GM12878 (cell line): ENCODE data around the gene QRFP. TPM values are rescaled to one million over a fixed set of nuclear protein-coding genes. Genes with fewer than 3 reads are reported as not detected.

Experiments
- ATAC-seq: fragments of 200-7000 bp; cut with Tn5 transposase; 3 replicates; pipeline ENCODE4 v1.9.1; 2020; ENCODE audit warnings: mild to moderate bottlenecking, moderate library complexity
- BruUV-seq: library from RNA; stranded (reverse); fragments of 400-500 nt; replicated peaks from 2 replicates; lab custom pipeline; 2021; lab: Mats Ljungman, UMichigan
- CTCF ChIA-PET: fragments of 300-600 bp; sonication (Branson Sonifier 250); formaldehyde crosslinking; extraction: SDS; loops from one replicate; lab custom pipeline; 2021; ENCODE audit warnings: inconsistent platforms; lab: Yijun Ruan, JAX
- POLR2A ChIA-PET: fragments of 350-600 bp; formaldehyde crosslinking; extraction: SDS; loops from one replicate; lab custom pipeline; 2021; ENCODE audit warnings: inconsistent platforms; lab: Charles Lee
- RAD21 ChIA-PET: fragments of 300-600 bp; sonication (Branson Sonifier 250); formaldehyde crosslinking; loops from one replicate; lab custom pipeline; 2023; ENCODE audit warnings: antibody characterized with exemption; ENCODE audit not compliant: unreplicated experiment; lab: Charles Lee
- SMC1A ChIA-PET: fragments of 300-600 bp; sonication (Branson Sonifier 250); formaldehyde crosslinking; loops from one replicate; lab custom pipeline; 2023; ENCODE audit not compliant: unreplicated experiment, uncharacterized antibody; lab: Charles Lee
- DNase-seq: peaks from one replicate; pipeline ENCODE4 v3.0.0-alpha.2; 2011; ENCODE audit warnings: low read depth, low spot score
- FAIRE-seq: peaks from 3 replicates; lab custom pipeline; 2011; peaks lifted over from hg19 to GRCh38; lab: Jason Lieb, UNC
- H2AFZ ChIP-seq: 2 replicates; pipeline ENCODE4 v1.6.0; 2011; ENCODE audit warnings: low read depth, low read length, control low read depth; ENCODE audit not compliant: control insufficient read depth
- H3K27ac ChIP-seq: 2 replicates; pipeline ENCODE4 v1.5.1; 2011; ENCODE audit warnings: control low read depth; ENCODE audit not compliant: control insufficient read depth, insufficient read depth
- H3K27me3 ChIP-seq, 2 experiments: replicated peaks in 1 of 2; 2 replicates each; pipeline versions ENCODE4 v1.6.0 to v1.6.1; 2011; ENCODE audit warnings: low read length in 1 of 2; ENCODE audit not compliant: control insufficient read depth in 2 of 2, insufficient read depth in 2 of 2
- H3K36me3 ChIP-seq, 2 experiments: 2 replicates each; pipeline ENCODE4 v1.5.1; 2011; ENCODE audit warnings: low read length in 1 of 2; ENCODE audit not compliant: control insufficient read depth in 2 of 2, insufficient read depth in 2 of 2
- H3K4me1 ChIP-seq: 2 replicates; pipeline ENCODE4 v1.6.1; 2011; ENCODE audit warnings: mild to moderate bottlenecking, low read length, moderate library complexity, mixed read lengths; ENCODE audit not compliant: control insufficient read depth, insufficient read depth
- H3K4me2 ChIP-seq: 2 replicates; pipeline ENCODE4 v1.6.0; 2011; ENCODE audit warnings: control low read depth; ENCODE audit not compliant: control insufficient read depth, insufficient read depth
- H3K4me3 ChIP-seq: fragments of 200-600 bp; sonication (generic); 2 replicates; pipeline ENCODE4 v1.5.1; 2016
- H3K79me2 ChIP-seq: 2 replicates; pipeline ENCODE4 v1.6.0; 2011; ENCODE audit warnings: low read length; ENCODE audit not compliant: control insufficient read depth, insufficient read depth
- H3K9ac ChIP-seq: 2 replicates; pipeline ENCODE4 v1.8.0; 2011; ENCODE audit warnings: low read length, control low read depth, mixed read lengths; ENCODE audit not compliant: control insufficient read depth, insufficient read depth
- H3K9me3 ChIP-seq: replicated peaks from 3 replicates; pipeline ENCODE4 v1.5.1; 2011; ENCODE audit warnings: mild to moderate bottlenecking, low read length; ENCODE audit not compliant: control insufficient read depth, insufficient read depth
- H4K20me1 ChIP-seq: 2 replicates; pipeline ENCODE4 v1.6.0; 2011; ENCODE audit not compliant: control insufficient read depth, insufficient read depth
- ASH2L ChIP-seq: fragments of 300-600, 200-600 bp; sonication (generic); IDR thresholded peaks from 2 replicates; pipeline ENCODE4 v1.6.1; 2017; ENCODE audit warnings: low read depth, mild to moderate bottlenecking, borderline replicate concordance
- ATF7 ChIP-seq: fragments of 450-650 bp; IDR thresholded peaks from 2 replicates; pipeline ENCODE4 v1.6.1; 2016; ENCODE audit warnings: low read depth, mild to moderate bottlenecking
- BCL3 ChIP-seq: IDR thresholded peaks from 2 replicates; pipeline ENCODE4 v1.6.1; 2011; ENCODE audit warnings: borderline replicate concordance, low read depth, mild to moderate bottlenecking, moderate library complexity, low read length; ENCODE audit not compliant: insufficient read depth, poor library complexity, severe bottlenecking
- BHLHE40 ChIP-seq, 2 experiments: fragments of 450-650 bp in 1 of 2; IDR thresholded peaks; 2 replicates each; pipeline ENCODE4 v1.6.1; 2011 to 2017; ENCODE audit warnings: low read depth in 2 of 2, borderline replicate concordance in 1 of 2, improper control_type of control experiment in 1 of 2, low read length in 1 of 2, mild to moderate bottlenecking in 1 of 2
- CBX3 ChIP-seq: fragments of 200-600 bp; sonication (generic); IDR thresholded peaks from 2 replicates; pipeline ENCODE4 v1.6.1; 2016; ENCODE audit warnings: low read depth, borderline replicate concordance
- EZH2 ChIP-seq: IDR thresholded peaks from 2 replicates; pipeline ENCODE4 v1.6.1; 2012; ENCODE audit warnings: low read depth, mild to moderate bottlenecking, control low read depth, inconsistent platforms, low read length, borderline replicate concordance; ENCODE audit not compliant: control insufficient read depth
- FOS ChIP-seq: IDR thresholded peaks from 3 replicates; pipeline ENCODE4 v1.6.1; 2011; ENCODE audit warnings: borderline replicate concordance; ENCODE audit not compliant: insufficient read length; ENCODE audit errors: extremely low read depth
- GATAD2B ChIP-seq: fragments of 450-650 bp; conservative IDR thresholded peaks from 2 replicates; pipeline ENCODE4 v1.6.1; 2017; ENCODE audit warnings: low read depth, mild to moderate bottlenecking, moderate library complexity
- JUND ChIP-seq: IDR thresholded peaks from 2 replicates; pipeline ENCODE4 v1.6.1; 2012; ENCODE audit warnings: low read depth, mild to moderate bottlenecking, low read length, improper control_type of control experiment, moderate library complexity
- MYB ChIP-seq: fragments of 150-350 bp; IDR thresholded peaks from 2 replicates; pipeline ENCODE4 v1.6.1; 2014; ENCODE audit warnings: mild to moderate bottlenecking, low read depth, low read length, borderline replicate concordance
- POLR2A ChIP-seq: IDR thresholded peaks from 2 replicates; pipeline ENCODE4 v1.6.1; 2011; ENCODE audit warnings: low read depth, mild to moderate bottlenecking, low read length
- TCF12 ChIP-seq: IDR thresholded peaks from 2 replicates; pipeline ENCODE4 v1.6.1; 2011; ENCODE audit warnings: low read depth, mild to moderate bottlenecking, low read length
- whole genome bisulfite sequencing: methylation state at CpG from one replicate; pipeline ENCODE4 v1.1.6; 2016; ENCODE audit warnings: low lambda C conversion rate; ENCODE audit not compliant: insufficient replicate concordance, insufficient coverage; ENCODE audit errors: missing lambda C conversion rate; 5-methylcytosine and 5-hydroxymethylcytosine counted together
- in situ Hi-C: fragments of 300-500 bp; cut with MboI; formaldehyde crosslinking; loops from 9 replicates; pipeline ENCODE4 v1.14.3; 2018; ENCODE audit warnings: mixed read lengths
- intact Hi-C: fragments of 100-400 bp; cut with micrococcal nuclease; formaldehyde crosslinking; loops from one replicate; pipeline ENCODE4 v1.14.2; 2022; ENCODE audit not compliant: unreplicated experiment
- polyA plus RNA-seq, 11 experiments: library from polyadenylated mRNA; depleted of rRNA in 4 of 11; unstranded in 6 of 11; stranded (reverse) in 5 of 11; fragments of >200 nt; fragmentation: Nextera tagmentation in 4 of 11; fragmentation: Illumina TruSeq in 1 of 11; extraction: Ambion mirVana in 4 of 11; extraction: Trizol in 1 of 11; gene quantifications; 1 replicate in 1 of 11; 2 replicates in 10 of 11; pipeline versions ENCODE4 v1.2.1 to v1.2.3, GENCODE V29; 2011 to 2016; ENCODE audit warnings: inconsistent platforms in 2 of 11, missing spikeins in 2 of 11, low read depth in 1 of 11
- total RNA-seq, 4 experiments: library from RNA; depleted of rRNA in 3 of 4; stranded (reverse); fragments of >200 nt in 3 of 4; fragmentation: Illumina TruSeq in 1 of 4; extraction: Trizol in 1 of 4; gene quantifications; 2 replicates each; pipeline versions ENCODE4 v1.2.1 to v1.2.3, GENCODE V29; 2013 to 2021
- TF ChIP-seq, protein P1 (sequence below): fragments of 450-650 bp; IDR thresholded peaks from 2 replicates; pipeline ENCODE4 v1.6.1; 2014; ENCODE audit warnings: mild to moderate bottlenecking

The QRFP gene
- total and polyA plus RNA-seq, 10 of the 15 experiments (the other 5 are each of a cell fraction or from before 2014, with no cell fraction given): not detected

DNA sequence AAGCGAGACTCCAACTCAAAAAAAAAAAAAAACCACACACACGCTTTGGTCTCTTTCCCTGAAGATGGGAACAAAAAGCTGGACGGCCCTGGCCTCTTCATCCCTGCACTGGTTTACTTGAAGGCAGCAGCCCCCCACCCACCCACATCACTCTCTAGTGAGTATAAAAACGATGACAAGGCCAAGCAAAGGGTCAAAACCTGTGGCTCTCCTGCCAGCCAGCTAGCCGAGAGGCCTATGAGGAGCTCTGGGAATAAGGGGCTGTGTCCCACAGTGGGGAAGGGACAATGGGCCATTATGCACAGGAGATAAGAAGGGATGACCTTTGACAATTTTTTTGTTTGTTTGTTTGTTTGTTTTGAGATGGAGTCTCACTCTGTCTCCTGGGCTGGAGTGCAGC, 13.1 kb downstream of the QRFP start:
- Histone ChIP-seq H3K4me3 (no peak overlapping the region), H3K27ac (no peak overlapping the region), H3K79me2 (no peaks in the 10 kb centered on the region), H3K4me1 (no peaks in the 10 kb centered on the region), H2AFZ (no peak overlapping the region), H3K9me3 (no peaks in the 10 kb centered on the region), H4K20me1 (no peaks in the 10 kb centered on the region)
- CTCF ChIA-PET: no interaction called here
- SMC1A ChIA-PET: no interaction called here
- BruUV-seq: no TSS peak
- in situ Hi-C loops: no loop called here
- POLR2A ChIA-PET: interaction anchor here (0.6 to 0.7 kb wide), 2 partner anchors 13 to 373 kb away, joined by 3 to 5 read pairs; no protein-coding TSS in a partner anchor
- 84% methylated on average over 4 of the region's 5 CpGs for WGBS
- intact Hi-C loops: no loop called here
- DNase-seq (no peak), ATAC-seq (no peak)
- RAD21 ChIA-PET: no interaction called here
- TF ChIP-seq, protein P1, sequence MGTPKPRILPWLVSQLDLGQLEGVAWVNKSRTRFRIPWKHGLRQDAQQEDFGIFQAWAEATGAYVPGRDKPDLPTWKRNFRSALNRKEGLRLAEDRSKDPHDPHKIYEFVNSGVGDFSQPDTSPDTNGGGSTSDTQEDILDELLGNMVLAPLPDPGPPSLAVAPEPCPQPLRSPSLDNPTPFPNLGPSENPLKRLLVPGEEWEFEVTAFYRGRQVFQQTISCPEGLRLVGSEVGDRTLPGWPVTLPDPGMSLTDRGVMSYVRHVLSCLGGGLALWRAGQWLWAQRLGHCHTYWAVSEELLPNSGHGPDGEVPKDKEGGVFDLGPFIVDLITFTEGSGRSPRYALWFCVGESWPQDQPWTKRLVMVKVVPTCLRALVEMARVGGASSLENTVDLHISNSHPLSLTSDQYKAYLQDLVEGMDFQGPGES: no peak
- TF ChIP-seq FOS (no peak), CBX3 (no peak), BHLHE40 (IDR thresholded peaks at IDR 0.05; ENCODE audit: borderline replicate concordance in 1 of 2, low read depth in 2 of 2, low read length in 1 of 2) (no peak)
- TF ChIP-seq, all 136 proteins: peak for 0
- Histone ChIP-seq H3K27me3 (no peaks in the 10 kb centered on the region), H3K9ac (no peak overlapping the region), H3K4me2 (no peak overlapping the region), H3K36me3 (peaks cover 26 to 41% of the 10 kb centered on the region in 2 experiments)
- no peak for FAIRE-seq

- ChIA-PET RAD21 (no interaction called here), CTCF (no interaction called here), POLR2A (interaction anchor here (0.6 to 0.7 kb wide), 2 partner anchors 12 to 372 kb away, joined by 3 to 5 read pairs; no protein-coding TSS in a partner anchor), SMC1A (no interaction called here)
- intact Hi-C loops: no loop called here
- Histone ChIP-seq H4K20me1 (no peaks in the 10 kb centered on the region), H3K4me1 (no peaks in the 10 kb centered on the region), H3K27ac (no peak overlapping the region), H3K4me3 (no peak overlapping the region), H3K4me2 (no peak overlapping the region), H3K79me2 (no peaks in the 10 kb centered on the region), H3K27me3 (no peaks in the 10 kb centered on the region), H3K36me3 (peaks cover 23 to 43% of the 10 kb centered on the region in 2 experiments), H2AFZ (no peak overlapping the region), H3K9ac (no peak overlapping the region), H3K9me3 (no peaks in the 10 kb centered on the region)
- no peak for DNase-seq
- FAIRE-seq: no peak
- in situ Hi-C loops: no loop called here
- ATAC-seq: no peak
- WGBS: 88% methylated on average over 15 of the region's 15 CpGs
- no TSS peak for BruUV-seq
- no peak for TF ChIP-seq POLR2A
- TF ChIP-seq TCF12: no peak
- TF ChIP-seq EZH2: no peak
- TF ChIP-seq GATAD2B: no peak
- no peak for TF ChIP-seq ATF7
- no peak for TF ChIP-seq ASH2L
- no peak for TF ChIP-seq MYB
- TF ChIP-seq BCL3: no peak
- no peak for TF ChIP-seq JUND
Measured at GRCh38 chr9:130882696-130883225, 13.9 kb downstream of the QRFP start.
